GM10266 (cell line): ENCODE results near the gene NUDT4.

Experiments
- DNase-seq: peaks from one replicate; pipeline ENCODE4 v3.0.0; 2012; ENCODE audit errors: extremely low spot score
- TF ChIP-seq, protein P1 (sequence below): IDR thresholded peaks from 2 replicates; pipeline ENCODE4 v1.5.1; 2012; ENCODE audit warnings: mild to moderate bottlenecking, low read depth; ENCODE audit not compliant: control insufficient read depth, insufficient read depth; ENCODE audit errors: missing control alignments

NUDT4 gene

DNA sequence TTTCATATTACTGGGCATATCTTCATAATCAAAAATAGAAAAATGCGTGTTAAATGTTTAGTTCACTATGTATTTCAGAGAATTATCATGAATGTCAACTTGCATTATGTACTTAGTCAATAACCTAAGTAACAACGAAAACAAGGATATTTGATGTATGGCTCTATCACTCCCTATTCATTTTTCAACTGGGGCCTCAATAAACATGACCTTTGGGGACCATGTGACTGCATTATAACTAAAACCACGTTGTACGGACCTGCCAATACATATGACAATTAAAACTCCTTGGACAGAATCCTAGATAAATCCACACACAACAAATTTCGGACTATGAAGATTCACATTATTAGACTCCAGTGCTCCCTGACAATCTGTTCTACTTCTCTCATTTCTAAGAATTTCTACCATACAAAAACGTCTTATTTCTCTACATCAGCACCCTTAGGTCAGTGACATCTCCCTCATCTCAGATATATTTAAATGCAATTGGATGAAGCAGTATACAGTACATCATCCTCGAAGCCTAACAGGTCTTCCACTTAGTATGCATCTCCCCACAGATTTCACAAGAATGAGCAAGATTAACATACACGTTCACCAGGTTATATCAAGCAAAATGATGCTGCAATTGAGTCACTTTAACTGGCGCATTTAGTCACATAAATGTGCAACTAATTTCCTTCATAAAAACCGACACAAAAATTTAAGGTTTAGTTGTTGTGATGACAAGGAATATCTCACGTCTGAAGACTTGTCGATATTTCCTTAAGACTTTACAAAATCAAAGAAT, 62.5 kb downstream of the NUDT4 start:
- DNase-seq = no peak
- TF ChIP-seq, protein P1, sequence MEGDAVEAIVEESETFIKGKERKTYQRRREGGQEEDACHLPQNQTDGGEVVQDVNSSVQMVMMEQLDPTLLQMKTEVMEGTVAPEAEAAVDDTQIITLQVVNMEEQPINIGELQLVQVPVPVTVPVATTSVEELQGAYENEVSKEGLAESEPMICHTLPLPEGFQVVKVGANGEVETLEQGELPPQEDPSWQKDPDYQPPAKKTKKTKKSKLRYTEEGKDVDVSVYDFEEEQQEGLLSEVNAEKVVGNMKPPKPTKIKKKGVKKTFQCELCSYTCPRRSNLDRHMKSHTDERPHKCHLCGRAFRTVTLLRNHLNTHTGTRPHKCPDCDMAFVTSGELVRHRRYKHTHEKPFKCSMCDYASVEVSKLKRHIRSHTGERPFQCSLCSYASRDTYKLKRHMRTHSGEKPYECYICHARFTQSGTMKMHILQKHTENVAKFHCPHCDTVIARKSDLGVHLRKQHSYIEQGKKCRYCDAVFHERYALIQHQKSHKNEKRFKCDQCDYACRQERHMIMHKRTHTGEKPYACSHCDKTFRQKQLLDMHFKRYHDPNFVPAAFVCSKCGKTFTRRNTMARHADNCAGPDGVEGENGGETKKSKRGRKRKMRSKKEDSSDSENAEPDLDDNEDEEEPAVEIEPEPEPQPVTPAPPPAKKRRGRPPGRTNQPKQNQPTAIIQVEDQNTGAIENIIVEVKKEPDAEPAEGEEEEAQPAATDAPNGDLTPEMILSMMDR = no peak

DNA sequence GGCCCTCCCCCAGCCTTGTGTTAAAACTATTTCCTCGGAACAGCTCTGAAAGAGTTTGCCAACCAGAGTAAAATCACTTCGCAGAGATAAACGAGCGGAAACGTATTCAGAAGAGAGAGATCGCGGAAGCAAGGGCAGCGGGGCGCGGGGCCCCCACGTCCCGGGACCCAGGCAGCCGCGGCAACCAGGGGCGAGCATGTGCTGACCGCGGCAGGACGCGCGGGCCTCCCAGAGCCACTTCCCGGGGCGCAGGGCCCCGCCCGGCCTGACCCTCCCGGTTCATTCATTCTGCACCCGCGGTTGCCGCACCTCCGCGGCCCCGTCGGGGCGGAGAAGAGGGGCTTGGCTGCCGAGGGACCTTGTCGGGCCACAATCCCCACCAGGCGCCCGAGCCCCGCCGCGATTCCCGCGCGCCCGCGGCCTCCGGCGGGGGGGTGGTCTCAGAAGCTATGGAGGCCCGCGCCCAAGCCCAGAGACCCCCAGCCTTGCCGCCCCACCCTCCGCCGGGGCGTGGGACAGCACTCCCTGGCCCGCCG, 63.4 kb downstream of the NUDT4 start:
- DNase-seq = peak; percentile 35
- TF ChIP-seq, protein P1 = no peak

DNA sequence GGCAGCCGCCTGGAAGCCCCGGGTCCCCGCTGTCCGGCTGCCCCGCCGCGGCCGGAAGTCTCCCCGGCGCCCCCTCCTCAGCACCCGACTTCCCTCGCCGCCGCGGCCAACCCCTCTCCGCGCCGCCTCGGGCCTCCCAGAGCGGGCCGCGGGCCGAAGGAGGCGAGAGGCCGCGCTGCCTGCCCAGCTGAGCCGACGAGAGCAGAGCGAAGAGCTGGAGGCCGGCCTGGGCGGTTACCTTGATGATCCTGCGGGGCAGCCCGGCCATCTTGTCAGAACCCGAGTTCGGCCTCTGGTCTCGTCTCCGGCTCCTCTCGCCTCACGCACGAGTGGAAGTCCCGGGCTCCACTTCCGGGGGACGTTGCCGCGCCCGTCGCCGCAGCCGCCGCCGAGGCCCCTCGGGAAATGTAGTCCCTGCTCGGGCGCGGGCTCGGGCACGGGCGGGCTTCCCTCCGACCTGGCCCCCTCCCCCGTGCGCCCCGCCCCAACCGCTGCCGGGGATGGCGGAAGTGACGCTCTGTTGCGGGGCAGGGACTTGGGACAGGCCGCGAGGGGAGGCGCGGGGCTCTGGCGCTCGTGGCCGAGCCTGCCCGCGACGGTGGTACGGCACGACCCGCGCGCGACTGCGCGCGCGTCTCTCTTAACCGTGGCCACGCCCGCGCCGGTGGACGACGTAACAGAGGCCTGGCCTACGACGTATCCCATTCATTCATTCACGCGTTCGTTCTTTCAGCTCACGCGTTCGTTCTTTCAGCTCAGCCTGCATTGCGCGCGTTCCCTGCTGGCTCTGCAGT, 64.1 kb downstream of the NUDT4 start, which contains the start of gene UBE2N:
Gene UBE2N, minus strand, starts transcription at position 331 of the 794 bp plus-strand sequence. Its CDS starts 63 bp downstream, at position 268.
- TF ChIP-seq, protein P1 = no peak
- peak; percentile 93 for DNase-seq

DNA sequence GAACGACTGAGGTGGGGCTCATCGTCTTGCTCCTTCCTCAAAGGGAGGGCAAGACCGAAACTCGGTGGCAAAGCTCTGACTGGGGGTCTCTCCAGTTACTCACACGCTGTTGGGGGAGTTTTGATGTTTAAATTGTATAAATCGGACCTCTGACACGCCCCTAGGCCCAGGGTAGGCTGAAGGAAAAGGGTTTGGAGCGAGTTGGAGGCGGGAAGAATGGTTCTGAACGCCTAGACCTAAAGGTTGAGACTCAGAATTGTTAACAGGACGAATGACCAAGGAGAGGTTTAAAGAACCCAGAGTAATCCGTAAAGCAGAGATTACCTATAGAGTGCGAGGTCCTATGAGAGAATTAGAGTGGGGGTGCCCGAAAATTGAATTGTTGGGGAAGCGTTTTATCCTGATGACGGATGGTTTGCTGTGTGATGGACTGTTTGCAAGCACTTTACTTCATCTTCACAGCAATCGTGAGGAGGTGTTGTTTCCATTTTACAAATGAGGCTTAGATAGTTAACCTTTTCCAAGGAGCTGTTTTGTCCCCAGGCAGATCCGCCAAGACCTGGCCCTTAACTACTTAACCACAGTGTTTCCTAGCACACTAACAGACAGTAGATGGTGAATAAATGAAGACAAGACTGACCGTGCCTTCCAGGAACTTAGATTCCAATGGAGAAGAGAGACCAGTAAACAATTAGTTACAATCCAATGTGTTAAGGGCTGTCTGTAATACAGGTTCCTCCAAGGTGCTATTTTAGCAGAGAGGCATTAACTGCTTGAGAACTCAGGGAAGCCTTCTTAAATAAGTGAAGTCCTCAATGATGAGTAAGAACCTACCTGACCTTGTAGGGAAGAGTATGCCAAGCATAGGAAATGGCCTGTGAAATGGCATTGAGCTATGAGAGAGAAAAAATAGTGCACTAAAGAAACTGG, 65.0 kb downstream of the NUDT4 start:
- TF ChIP-seq, protein P1 = no peak
- no peak for DNase-seq

DNA sequence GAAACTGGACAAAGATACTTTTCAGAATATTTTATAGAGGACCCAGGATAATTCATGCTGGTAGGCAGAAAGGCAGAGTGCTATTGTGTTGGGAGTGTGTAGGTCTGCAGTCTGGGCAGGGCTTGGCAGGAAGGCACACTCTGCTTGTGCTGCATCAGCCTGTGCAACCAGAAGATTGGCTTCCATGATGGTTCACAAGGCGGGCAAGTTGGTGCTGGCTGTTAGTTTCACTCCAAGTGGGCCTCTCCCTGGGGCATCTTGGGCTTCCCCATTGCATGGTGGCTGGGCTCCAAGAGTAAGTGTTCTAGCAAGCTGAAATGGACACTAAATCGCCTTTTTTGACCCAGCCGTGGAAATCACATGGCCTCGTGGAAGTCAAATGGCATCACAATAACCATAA, 65.9 kb downstream of the NUDT4 start:
- TF ChIP-seq, protein P1 = no peak
- DNase-seq = no peak

DNA sequence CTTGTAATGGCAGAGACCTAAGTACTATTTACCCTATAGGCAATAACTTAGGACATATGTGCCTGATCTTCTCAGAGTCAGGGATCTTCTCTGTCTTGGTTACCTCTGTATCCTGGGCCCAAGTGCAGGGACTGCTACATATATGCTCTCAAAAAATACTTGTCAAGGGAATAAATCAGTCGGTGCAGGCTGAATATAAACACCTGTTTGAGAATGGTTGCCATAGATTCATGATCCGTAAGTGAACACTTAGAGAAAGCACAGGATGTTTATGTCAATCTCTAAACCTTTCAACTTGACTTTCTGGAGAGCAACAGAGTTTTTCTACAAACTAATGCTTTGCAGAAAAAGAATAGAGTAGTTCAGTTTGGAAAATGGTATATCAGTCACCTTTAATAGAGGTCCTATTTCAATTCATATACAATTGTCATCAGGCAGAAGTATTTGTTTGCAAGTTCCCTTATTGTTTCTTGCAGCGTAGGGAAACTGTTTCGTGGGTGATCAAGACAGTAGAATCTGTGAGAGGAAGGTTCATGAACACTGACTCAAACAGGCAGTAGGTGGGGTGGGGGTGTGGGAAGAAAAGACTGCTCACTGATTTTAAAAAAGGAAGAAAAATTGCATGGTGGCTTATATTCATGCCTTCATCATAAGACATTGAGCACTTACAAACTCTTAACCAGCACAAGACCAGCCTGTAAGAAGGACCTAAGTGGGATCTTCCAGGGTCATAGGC, 70.0 kb downstream of the NUDT4 start:
- TF ChIP-seq, protein P1 = no peak
- DNase-seq = no peak
